GM21576 (cell line): ENCODE measurements around the gene DPH3.

Experiments used
- ATAC-seq: cut with Tn5 transposase; IDR thresholded peaks from one replicate; pipeline ENCODE4 v1.9.1; 2021; ENCODE audit warnings: mild to moderate bottlenecking, moderate library complexity; ENCODE audit not compliant: unreplicated experiment

The DPH3 gene

DNA sequence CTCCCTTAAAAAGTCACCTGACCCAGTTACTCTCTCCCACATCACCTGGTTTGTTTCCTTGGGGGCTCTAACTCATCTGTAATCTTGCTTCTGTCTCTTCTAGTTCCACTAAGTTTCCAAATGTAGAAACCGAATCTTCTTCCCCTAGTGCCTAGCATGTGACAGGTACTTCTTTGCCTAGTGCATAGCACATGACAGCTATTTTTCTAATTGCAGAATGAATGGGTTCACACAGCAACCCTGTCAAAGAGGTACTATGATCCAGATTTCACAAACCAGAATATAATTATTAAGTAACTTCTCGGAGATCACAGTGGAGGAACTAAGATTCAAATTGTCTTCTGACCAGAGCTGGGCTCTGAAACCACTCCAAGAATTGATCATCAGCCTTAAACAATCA is 7.4 kb downstream of the DPH3 start:
- no peak for ATAC-seq

GRCh38 chr3:16255726-16256125 is 9.0 kb downstream of the DPH3 start:
- no peak for ATAC-seq

DNA sequence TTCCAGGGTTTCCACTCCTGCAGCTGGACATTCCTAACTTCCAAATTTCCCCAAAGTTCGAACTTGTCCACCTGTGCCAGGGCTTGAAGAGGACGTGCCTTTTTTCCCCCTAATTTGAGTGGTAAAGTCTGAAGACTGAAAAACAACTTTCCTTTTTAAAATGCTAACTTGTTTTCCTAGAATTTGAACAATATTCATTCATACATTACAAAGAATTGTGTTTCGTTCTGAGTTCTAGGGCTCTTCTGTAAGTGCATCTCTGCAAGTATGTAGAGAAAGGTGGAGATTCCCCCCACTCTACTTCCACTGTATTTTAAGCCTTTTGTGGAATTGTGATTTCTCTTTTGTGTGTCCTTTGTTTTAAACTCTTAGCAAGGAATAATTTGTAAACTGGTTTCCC is 9.4 kb downstream of the DPH3 start:
- ATAC-seq: no peak

DNA sequence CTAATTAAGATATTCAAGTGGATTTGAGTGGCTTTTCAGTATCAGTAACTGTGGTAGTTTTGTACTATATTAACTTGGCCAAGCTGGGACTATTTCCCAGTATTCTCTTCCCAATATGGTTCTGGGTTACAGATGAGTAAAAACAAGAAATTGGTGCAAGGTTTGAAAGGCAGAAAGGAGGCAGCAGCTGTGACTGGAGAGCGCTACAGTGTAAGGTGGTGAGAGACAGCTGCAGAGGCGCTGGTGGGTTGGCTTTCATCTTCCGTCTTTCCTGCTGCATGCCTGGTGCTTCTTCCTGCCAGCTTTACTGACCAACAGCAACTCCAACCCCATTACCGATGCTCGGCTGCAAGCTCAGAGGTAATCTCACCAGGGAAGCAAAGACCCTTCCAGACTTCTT is 9.8 kb downstream of the DPH3 start:
- ATAC-seq: no peak

GRCh38 chr3:16253601-16254000 is 11.1 kb downstream of the DPH3 start:
- ATAC-seq: no peak

- no peak for ATAC-seq
Observed at GRCh38 chr3:16252988-16253387, 11.8 kb downstream of the DPH3 start.

DNA sequence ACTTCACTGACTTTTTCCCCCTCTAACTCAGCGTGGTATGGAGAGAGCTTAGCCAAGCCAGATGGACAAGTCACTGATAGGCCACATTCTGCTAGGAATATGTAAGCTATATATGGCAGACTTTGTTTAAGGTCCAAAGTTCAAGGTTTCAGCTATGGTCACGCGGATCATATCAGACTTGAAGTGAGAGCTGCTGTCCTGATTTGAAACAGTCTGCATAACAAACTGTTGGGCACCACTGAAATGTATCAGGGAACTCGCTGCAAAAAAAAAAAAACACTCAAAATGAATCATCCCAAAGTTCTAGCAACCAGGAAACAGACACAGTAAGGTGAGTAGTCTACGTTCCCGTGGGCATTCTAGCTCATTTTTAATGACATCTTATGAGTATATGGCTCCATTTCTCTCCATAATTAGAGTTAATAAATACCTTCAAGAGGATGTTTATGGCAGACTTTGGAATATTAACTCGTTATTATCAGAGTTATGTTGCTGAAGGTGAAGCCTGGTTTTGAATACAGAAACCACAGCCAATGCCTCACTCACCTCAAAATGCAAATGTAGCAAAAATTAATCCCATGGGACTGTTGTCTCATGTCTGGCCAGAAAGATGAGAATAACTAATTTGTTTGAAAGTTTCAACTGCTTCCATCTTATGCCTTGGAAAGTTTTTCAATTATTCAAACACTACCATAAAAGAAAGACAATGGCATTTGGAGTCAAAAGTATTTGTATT is 12.3 kb downstream of the DPH3 start:
- ATAC-seq: no peak

GRCh38 chr3:16251316-16252085 is 13.2 kb downstream of the DPH3 start:
- no peak for ATAC-seq

DNA sequence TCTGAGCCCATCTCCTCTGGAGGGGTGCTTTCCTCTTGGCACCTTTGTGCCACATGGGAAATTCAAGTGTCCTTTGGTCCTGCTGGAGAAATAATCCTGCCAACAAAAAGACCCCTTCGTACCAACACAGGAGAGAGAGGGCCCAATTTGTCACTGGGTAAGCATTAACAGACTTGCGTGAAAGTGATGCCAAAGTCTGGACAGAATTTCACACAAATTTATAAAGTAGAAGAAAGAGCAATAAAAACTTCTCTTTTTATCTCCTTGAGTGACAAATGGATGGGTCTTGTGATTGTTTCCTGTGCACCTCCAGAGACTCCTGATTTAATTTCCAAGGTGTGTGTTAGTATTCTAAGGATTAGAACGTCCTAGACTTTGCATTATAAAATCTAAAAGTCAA is 14.9 kb downstream of the DPH3 start:
- ATAC-seq: no peak

DNA sequence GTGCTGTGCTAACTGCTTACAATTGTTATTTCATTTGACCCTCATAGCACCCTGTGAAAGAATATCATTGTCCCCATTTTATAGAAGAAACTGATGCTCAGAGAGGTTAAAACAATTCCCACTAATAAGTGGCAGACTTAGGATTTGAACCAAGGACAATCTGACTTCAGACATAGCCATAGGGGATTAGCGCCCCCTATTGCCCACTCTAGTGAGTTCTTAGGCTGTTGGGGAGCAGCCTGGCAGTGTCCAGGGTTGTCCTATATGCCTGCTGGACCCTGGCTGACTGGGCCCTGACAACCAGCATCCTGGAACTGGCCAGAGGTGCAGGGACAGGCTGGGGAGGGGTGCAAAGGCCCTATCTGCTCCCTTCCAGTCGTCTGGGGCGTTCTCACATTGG is 15.4 kb downstream of the DPH3 start:
- no peak for ATAC-seq

DNA sequence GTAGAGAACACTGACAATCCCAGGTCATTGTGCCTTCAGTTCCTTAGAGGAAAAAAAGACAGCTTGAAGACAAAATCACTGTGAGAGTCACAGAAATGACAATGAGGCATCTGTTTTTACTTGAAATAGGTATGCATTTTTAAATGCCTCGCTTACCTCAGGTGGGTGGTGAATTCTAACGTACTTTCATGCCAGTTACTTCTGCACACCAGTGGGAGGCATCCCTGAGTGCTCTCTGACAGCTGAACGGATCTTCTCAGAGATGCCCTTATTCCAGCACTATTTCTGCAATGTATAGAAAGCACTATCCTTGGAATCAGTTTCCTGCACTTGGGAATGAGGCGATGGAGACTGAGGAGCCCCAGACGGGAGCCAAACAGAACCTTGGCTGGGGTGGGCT is 16.2 kb downstream of the DPH3 start:
- no peak for ATAC-seq

DNA sequence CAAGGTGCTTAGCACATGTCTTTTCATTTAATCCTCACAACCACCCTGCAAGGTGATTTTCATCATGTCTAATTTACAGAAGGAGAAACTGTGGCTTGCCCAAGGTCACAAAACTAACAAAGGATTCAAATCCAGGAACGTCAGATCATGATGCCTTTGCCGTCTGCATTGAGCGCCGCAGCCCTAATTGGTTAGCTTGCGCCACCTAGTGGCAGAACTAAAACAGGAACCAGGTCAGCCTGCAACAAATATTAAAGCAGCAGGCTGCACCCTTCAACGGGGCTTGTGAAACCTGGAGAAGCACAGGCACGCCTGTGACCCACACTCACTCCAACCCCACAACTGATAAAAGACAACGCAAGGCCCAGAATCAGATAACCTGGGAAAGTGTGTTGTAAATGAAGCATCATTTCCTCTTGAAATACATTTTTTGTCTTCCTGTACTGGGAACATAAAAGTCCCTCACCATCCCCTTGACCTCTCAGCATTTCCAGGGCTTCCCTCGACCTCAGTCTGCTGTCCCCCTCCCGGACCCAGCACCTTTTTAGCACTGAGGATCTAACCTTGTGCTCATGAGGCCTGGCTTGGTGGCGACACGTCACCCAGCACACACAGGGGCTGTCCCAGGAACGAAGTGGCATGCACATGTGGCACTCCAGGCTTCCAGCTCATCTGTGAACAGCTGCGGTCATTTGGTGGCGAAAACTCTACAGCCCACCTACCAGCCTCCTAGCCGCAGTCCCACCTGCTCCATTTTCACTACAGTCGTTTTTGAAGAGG is 17.3 kb downstream of the DPH3 start:
- ATAC-seq: peak; percentile 79

GRCh38 chr3:16245609-16246008 is 19.1 kb downstream of the DPH3 start:
- ATAC-seq: no peak

DNA sequence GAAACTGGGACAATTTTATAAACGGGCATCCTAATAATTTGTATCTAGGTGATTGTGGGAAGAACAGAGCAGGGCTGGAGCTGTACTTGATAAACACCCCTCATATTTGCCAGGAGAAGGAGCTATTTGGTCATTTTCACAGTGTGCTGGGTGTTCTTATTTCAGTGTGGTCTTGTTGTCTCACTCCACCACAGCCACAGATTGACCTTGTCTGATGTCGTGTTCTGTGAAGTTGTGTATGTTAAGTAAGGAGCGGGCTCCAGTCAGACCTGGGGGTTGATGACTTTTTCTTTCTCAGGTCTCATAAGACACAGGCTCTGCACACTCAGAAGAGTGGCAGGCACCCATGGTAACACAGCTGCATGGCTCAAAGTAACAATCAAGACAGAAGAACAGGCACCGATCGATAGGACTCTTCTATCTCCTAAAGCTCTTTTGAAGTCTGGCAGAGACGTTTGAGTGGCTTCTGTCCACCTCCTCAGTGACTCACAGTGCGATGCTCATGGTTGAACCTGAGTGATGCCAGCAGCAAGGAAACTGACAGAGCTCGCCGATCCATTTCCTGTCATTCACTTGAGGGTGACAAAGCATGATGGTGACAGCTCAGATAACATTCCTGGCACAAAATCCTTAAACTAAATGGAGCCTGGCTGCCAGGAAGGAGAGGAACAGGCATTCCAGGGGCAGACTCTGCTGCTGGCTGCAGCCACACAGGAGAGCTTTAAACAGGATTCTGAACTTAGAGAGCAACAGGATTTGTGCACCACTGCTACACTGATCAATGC is 20.8 kb downstream of the DPH3 start:
- ATAC-seq: no peak

GRCh38 chr3:16242177-16242576 is 22.6 kb downstream of the DPH3 start:
- no peak for ATAC-seq

- no peak for ATAC-seq
Observed at GRCh38 chr3:16241225-16241624, 23.5 kb downstream of the DPH3 start.

DNA sequence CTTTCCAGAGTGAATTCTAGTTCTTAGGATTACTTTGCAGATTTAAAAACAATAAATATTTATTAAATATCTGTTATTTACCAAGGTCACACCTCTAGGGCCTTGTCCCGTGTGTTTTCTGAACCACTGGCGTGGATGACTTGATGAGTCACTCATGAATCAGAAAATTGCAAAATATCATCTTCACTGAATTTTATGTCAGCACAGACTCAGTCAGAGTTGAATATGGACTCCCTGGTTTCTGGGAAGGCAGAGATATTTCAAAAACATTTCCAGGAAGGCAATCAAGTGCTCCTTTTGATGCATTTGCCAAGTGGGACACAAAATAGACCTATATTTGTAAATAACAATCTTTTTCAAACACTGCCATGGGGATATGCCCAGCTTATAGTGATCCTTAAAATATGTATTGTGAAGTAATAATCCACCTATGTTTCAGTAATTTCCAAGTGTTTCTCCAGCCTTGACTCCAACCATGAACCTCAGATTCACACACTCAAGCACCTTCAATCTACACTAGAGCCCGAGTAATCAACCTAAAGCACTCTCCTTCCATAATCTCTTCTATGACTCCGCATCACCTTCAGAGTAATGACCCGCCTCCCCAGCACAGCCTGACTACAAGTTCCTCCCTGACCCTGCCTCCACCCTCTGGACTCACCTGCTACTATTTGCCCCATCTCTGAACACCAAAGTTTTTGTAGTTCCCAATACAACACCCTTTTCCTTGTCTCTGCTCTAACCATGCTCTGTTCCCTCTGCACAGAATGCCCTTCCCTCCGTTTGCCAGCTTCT is 24.3 kb downstream of the DPH3 start:
- no peak for ATAC-seq

GRCh38 chr3:16239780-16240179 is 25.0 kb downstream of the DPH3 start:
- no peak for ATAC-seq

- ATAC-seq: no peak
Observed at GRCh38 chr3:16239086-16239770, 25.5 kb downstream of the DPH3 start.
